PFSK-1 (cell line): ENCODE measurements around the gene NTSR2.

Source experiments
- POLR2AphosphoS5 ChIP-seq: IDR thresholded peaks from 2 replicates; pipeline ENCODE4 v1.6.1; 2012; ENCODE audit warnings: low read depth, mild to moderate bottlenecking, control low read depth, low read length, moderate library complexity
- SIN3A ChIP-seq: IDR thresholded peaks from 2 replicates; pipeline ENCODE4 v1.6.1; 2012; ENCODE audit warnings: mild to moderate bottlenecking, low read length, moderate library complexity, borderline replicate concordance; ENCODE audit not compliant: insufficient read depth
- TAF1 ChIP-seq: IDR thresholded peaks from 2 replicates; pipeline ENCODE4 v1.6.1; 2012; ENCODE audit warnings: low read length, control low read depth, borderline replicate concordance; ENCODE audit not compliant: insufficient read depth

- TF ChIP-seq POLR2AphosphoS5 (no peak), SIN3A (no peak), TAF1 (no peak)
Observed at GRCh38 chr2:11618708-11619062, 51.3 kb downstream of the NTSR2 start.
